GM12878 (cell line): ENCODE data around the gene ITGB3BP. TPM values are rescaled to one million over a fixed set of nuclear protein-coding genes. Genes with fewer than 3 reads are reported as not detected.
"Not testable (repeated sequence)": the region's sequence is repeated elsewhere in the genome, so short reads cannot be mapped to it uniquely, and the experiment has no call there.

Experiments
- ATAC-seq: fragments of 200-7000 bp; cut with Tn5 transposase; 3 replicates; pipeline ENCODE4 v1.9.1; 2020; ENCODE audit warnings: mild to moderate bottlenecking, moderate library complexity
- BruUV-seq: library from RNA; stranded (reverse); fragments of 400-500 nt; replicated peaks from 2 replicates; lab custom pipeline; 2021; lab: Mats Ljungman, UMichigan
- CTCF ChIA-PET: fragments of 300-600 bp; sonication (Branson Sonifier 250); formaldehyde crosslinking; extraction: SDS; loops from one replicate; lab custom pipeline; 2021; ENCODE audit warnings: inconsistent platforms; lab: Yijun Ruan, JAX
- POLR2A ChIA-PET: fragments of 350-600 bp; formaldehyde crosslinking; extraction: SDS; loops from one replicate; lab custom pipeline; 2021; ENCODE audit warnings: inconsistent platforms; lab: Charles Lee
- RAD21 ChIA-PET: fragments of 300-600 bp; sonication (Branson Sonifier 250); formaldehyde crosslinking; loops from one replicate; lab custom pipeline; 2023; ENCODE audit warnings: antibody characterized with exemption; ENCODE audit not compliant: unreplicated experiment; lab: Charles Lee
- SMC1A ChIA-PET: fragments of 300-600 bp; sonication (Branson Sonifier 250); formaldehyde crosslinking; loops from one replicate; lab custom pipeline; 2023; ENCODE audit not compliant: unreplicated experiment, uncharacterized antibody; lab: Charles Lee
- DNase-seq: peaks from one replicate; pipeline ENCODE4 v3.0.0-alpha.2; 2011; ENCODE audit warnings: low read depth, low spot score
- FAIRE-seq: peaks from 3 replicates; lab custom pipeline; 2011; peaks lifted over from hg19 to GRCh38; lab: Jason Lieb, UNC
- H2AFZ ChIP-seq: 2 replicates; pipeline ENCODE4 v1.6.0; 2011; ENCODE audit warnings: low read depth, low read length, control low read depth; ENCODE audit not compliant: control insufficient read depth
- H3K27ac ChIP-seq: 2 replicates; pipeline ENCODE4 v1.5.1; 2011; ENCODE audit warnings: control low read depth; ENCODE audit not compliant: control insufficient read depth, insufficient read depth
- H3K27me3 ChIP-seq, 2 experiments: replicated peaks in 1 of 2; 2 replicates each; pipeline versions ENCODE4 v1.6.0 to v1.6.1; 2011; ENCODE audit warnings: low read length in 1 of 2; ENCODE audit not compliant: control insufficient read depth in 2 of 2, insufficient read depth in 2 of 2
- H3K36me3 ChIP-seq, 2 experiments: 2 replicates each; pipeline ENCODE4 v1.5.1; 2011; ENCODE audit warnings: low read length in 1 of 2; ENCODE audit not compliant: control insufficient read depth in 2 of 2, insufficient read depth in 2 of 2
- H3K4me1 ChIP-seq: 2 replicates; pipeline ENCODE4 v1.6.1; 2011; ENCODE audit warnings: mild to moderate bottlenecking, low read length, moderate library complexity, mixed read lengths; ENCODE audit not compliant: control insufficient read depth, insufficient read depth
- H3K4me2 ChIP-seq: 2 replicates; pipeline ENCODE4 v1.6.0; 2011; ENCODE audit warnings: control low read depth; ENCODE audit not compliant: control insufficient read depth, insufficient read depth
- H3K4me3 ChIP-seq: fragments of 200-600 bp; sonication (generic); 2 replicates; pipeline ENCODE4 v1.5.1; 2016
- H3K79me2 ChIP-seq: 2 replicates; pipeline ENCODE4 v1.6.0; 2011; ENCODE audit warnings: low read length; ENCODE audit not compliant: control insufficient read depth, insufficient read depth
- H3K9ac ChIP-seq: 2 replicates; pipeline ENCODE4 v1.8.0; 2011; ENCODE audit warnings: low read length, control low read depth, mixed read lengths; ENCODE audit not compliant: control insufficient read depth, insufficient read depth
- H3K9me3 ChIP-seq: replicated peaks from 3 replicates; pipeline ENCODE4 v1.5.1; 2011; ENCODE audit warnings: mild to moderate bottlenecking, low read length; ENCODE audit not compliant: control insufficient read depth, insufficient read depth
- H4K20me1 ChIP-seq: 2 replicates; pipeline ENCODE4 v1.6.0; 2011; ENCODE audit not compliant: control insufficient read depth, insufficient read depth
- FOXK2 ChIP-seq: fragments of 450-650 bp; IDR thresholded peaks from 2 replicates; pipeline ENCODE4 v1.6.1; 2017; ENCODE audit warnings: mild to moderate bottlenecking, moderate library complexity
- MTA2 ChIP-seq: fragments of 450-650 bp; IDR thresholded peaks from 2 replicates; pipeline ENCODE4 v1.6.1; 2016; ENCODE audit warnings: low read depth, mild to moderate bottlenecking, moderate library complexity
- RAD21 ChIP-seq: IDR thresholded peaks from 2 replicates; pipeline ENCODE4 v1.6.1; 2011; ENCODE audit warnings: mild to moderate bottlenecking, low read depth, low read length, moderate library complexity; ENCODE audit not compliant: insufficient read depth
- WGBS: methylation state at CpG from one replicate; pipeline ENCODE4 v1.1.6; 2016; ENCODE audit warnings: low lambda C conversion rate; ENCODE audit not compliant: insufficient replicate concordance, insufficient coverage; ENCODE audit errors: missing lambda C conversion rate; 5-methylcytosine and 5-hydroxymethylcytosine counted together
- in situ Hi-C: fragments of 300-500 bp; cut with MboI; formaldehyde crosslinking; loops from 9 replicates; pipeline ENCODE4 v1.14.3; 2018; ENCODE audit warnings: mixed read lengths
- intact Hi-C: fragments of 100-400 bp; cut with micrococcal nuclease; formaldehyde crosslinking; loops from one replicate; pipeline ENCODE4 v1.14.2; 2022; ENCODE audit not compliant: unreplicated experiment
- polyA plus RNA-seq, 11 experiments: library from polyadenylated mRNA; depleted of rRNA in 4 of 11; unstranded in 6 of 11; stranded (reverse) in 5 of 11; fragments of >200 nt; fragmentation: Nextera tagmentation in 4 of 11; fragmentation: Illumina TruSeq in 1 of 11; extraction: Ambion mirVana in 4 of 11; extraction: Trizol in 1 of 11; gene quantifications; 1 replicate in 1 of 11; 2 replicates in 10 of 11; pipeline versions ENCODE4 v1.2.1 to v1.2.3, GENCODE V29; 2011 to 2016; ENCODE audit warnings: inconsistent platforms in 2 of 11, missing spikeins in 2 of 11, low read depth in 1 of 11
- total RNA-seq, 4 experiments: library from RNA; depleted of rRNA in 3 of 4; stranded (reverse); fragments of >200 nt in 3 of 4; fragmentation: Illumina TruSeq in 1 of 4; extraction: Trizol in 1 of 4; gene quantifications; 2 replicates each; pipeline versions ENCODE4 v1.2.1 to v1.2.3, GENCODE V29; 2013 to 2021
- TF ChIP-seq, protein P1 (sequence below): IDR thresholded peaks from 2 replicates; pipeline ENCODE4 v1.6.1; 2011; ENCODE audit warnings: low read depth, mild to moderate bottlenecking, low read length, moderate library complexity, borderline replicate concordance; ENCODE audit errors: extremely low read depth
- TF ChIP-seq, protein P2 (sequence below): fragments of 450-650 bp; IDR thresholded peaks from 2 replicates; pipeline ENCODE4 v1.6.1; 2017; ENCODE audit warnings: antibody characterized with exemption, mild to moderate bottlenecking, moderate library complexity
- TF ChIP-seq, protein P3 (sequence below): fragments of 450-650 bp; IDR thresholded peaks from 2 replicates; pipeline ENCODE4 v1.6.1; 2017; ENCODE audit warnings: mild to moderate bottlenecking, moderate library complexity

The ITGB3BP gene
- total and polyA plus RNA-seq, 10 of the 15 experiments (the other 5 are each of a cell fraction or from before 2014, with no cell fraction given): 39.2 to 86.2 (median 61.8) TPM

DNA sequence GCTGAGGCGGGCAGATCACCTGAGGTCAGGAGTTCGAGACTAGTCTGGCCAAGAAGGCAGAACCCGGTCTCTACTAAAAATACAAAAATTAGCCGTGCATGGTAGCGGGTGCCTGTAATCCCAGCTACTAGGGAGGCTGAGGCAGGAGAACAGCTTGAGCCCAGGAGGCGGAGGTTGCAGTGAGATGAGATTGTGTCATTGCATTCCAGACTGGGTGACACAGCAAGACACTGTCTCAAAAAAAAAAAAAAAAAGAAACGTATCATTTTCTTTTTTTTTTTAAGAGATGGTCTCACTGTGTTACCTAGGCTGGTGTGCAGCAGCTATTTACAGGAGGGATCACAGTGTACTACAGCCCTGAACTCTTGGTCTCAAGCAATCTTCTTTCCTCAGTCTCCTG is 47.3 kb downstream of the ITGB3BP start (continued):
- TF ChIP-seq MTA2: no peak
- no peak for TF ChIP-seq RAD21
- TF ChIP-seq FOXK2: no peak
- TF ChIP-seq, protein P1, sequence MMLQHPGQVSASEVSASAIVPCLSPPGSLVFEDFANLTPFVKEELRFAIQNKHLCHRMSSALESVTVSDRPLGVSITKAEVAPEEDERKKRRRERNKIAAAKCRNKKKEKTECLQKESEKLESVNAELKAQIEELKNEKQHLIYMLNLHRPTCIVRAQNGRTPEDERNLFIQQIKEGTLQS: no peak

DNA sequence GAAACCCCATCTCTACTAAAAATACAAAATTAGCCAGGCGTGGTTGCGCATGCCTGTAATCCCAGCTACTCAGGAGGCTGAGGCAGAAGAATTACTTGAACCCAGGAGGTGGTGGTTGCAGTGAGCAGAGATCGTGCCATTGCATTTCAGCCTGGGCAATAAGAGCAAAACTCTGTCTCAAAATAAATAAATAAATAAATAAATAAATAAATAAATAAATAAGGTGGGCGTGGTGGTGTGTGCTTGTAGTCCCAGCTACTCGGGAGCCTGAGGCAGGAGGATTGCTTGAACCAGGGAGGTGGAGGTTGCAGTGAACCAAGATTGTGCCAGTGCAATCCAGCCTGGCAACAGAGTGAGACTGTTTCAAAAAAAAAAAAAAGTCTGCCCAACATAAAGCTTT is 54.3 kb downstream of the ITGB3BP start:
- intact Hi-C loops, RAD21 ChIA-PET, SMC1A ChIA-PET, H3K9me3 ChIP-seq, ATAC-seq, H3K27me3 ChIP-seq, DNase-seq, H4K20me1 ChIP-seq, H2AFZ ChIP-seq, H3K79me2 ChIP-seq, H3K27ac ChIP-seq, FAIRE-seq, H3K4me1 ChIP-seq, H3K36me3 ChIP-seq, POLR2A ChIA-PET, in situ Hi-C loops, BruUV-seq, H3K4me3 ChIP-seq, CTCF ChIA-PET, H3K4me2 ChIP-seq, H3K9ac ChIP-seq: not testable (repeated sequence)
- 95% methylated on average over 5 of the region's 5 CpGs for WGBS

DNA sequence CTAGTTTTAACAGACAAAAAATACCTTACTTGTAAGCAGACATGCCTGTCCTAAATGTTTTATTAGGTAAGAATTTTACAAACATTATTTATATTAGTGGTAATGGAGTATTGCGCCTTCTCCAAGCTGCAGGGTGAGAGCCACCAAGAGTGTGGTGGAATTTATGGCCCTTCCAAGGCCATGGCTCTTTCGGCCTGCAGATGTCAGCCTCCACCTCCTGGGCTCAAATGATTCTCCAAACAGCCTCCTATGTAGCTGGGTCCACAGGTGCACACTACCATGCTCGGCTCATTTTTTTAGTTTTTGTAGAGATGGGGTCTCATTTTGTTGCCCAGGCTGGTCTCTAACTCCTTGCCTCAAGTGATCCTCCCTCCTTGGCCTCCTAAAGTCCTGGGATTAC is 56.3 kb downstream of the ITGB3BP start:
- intact Hi-C loops: no loop called here
- Histone ChIP-seq H4K20me1 (no peaks in the 10 kb centered on the region), H3K27ac (no peak overlapping the region), H3K36me3 (no peaks in the 10 kb centered on the region), H3K4me3 (no peak overlapping the region), H3K9ac (no peak overlapping the region), H3K27me3 (no peaks in the 10 kb centered on the region), H2AFZ (no peak overlapping the region), H3K79me2 (no peaks in the 10 kb centered on the region), H3K4me1 (no peaks in the 10 kb centered on the region), H3K9me3 (no peaks in the 10 kb centered on the region; the same call in 1 of the 3 replicates), H3K4me2 (no peak overlapping the region)
- DNase-seq (no peak), FAIRE-seq (no peak), ATAC-seq (peak; percentile 38; the same call in 1 of the 3 replicates)
- no TSS peak for BruUV-seq
- ChIA-PET POLR2A (interaction anchor here (0.6 kb wide), 1 partner anchor 9 kb away, joined by 3 read pairs; no protein-coding TSS in a partner anchor), CTCF (interaction anchor here (0.8 to 0.9 kb wide), 2 partner anchors 14 to 92 kb away, joined by 3 read pairs; no protein-coding TSS in a partner anchor), SMC1A (no interaction called here), RAD21 (no interaction called here)
- WGBS: 98% methylated on average over 3 of the region's 3 CpGs
- in situ Hi-C loops: no loop called here
- TF ChIP-seq, protein P2, sequence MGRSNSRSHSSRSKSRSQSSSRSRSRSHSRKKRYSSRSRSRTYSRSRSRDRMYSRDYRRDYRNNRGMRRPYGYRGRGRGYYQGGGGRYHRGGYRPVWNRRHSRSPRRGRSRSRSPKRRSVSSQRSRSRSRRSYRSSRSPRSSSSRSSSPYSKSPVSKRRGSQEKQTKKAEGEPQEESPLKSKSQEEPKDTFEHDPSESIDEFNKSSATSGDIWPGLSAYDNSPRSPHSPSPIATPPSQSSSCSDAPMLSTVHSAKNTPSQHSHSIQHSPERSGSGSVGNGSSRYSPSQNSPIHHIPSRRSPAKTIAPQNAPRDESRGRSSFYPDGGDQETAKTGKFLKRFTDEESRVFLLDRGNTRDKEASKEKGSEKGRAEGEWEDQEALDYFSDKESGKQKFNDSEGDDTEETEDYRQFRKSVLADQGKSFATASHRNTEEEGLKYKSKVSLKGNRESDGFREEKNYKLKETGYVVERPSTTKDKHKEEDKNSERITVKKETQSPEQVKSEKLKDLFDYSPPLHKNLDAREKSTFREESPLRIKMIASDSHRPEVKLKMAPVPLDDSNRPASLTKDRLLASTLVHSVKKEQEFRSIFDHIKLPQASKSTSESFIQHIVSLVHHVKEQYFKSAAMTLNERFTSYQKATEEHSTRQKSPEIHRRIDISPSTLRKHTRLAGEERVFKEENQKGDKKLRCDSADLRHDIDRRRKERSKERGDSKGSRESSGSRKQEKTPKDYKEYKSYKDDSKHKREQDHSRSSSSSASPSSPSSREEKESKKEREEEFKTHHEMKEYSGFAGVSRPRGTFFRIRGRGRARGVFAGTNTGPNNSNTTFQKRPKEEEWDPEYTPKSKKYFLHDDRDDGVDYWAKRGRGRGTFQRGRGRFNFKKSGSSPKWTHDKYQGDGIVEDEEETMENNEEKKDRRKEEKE: no peak
- TF ChIP-seq, protein P3, sequence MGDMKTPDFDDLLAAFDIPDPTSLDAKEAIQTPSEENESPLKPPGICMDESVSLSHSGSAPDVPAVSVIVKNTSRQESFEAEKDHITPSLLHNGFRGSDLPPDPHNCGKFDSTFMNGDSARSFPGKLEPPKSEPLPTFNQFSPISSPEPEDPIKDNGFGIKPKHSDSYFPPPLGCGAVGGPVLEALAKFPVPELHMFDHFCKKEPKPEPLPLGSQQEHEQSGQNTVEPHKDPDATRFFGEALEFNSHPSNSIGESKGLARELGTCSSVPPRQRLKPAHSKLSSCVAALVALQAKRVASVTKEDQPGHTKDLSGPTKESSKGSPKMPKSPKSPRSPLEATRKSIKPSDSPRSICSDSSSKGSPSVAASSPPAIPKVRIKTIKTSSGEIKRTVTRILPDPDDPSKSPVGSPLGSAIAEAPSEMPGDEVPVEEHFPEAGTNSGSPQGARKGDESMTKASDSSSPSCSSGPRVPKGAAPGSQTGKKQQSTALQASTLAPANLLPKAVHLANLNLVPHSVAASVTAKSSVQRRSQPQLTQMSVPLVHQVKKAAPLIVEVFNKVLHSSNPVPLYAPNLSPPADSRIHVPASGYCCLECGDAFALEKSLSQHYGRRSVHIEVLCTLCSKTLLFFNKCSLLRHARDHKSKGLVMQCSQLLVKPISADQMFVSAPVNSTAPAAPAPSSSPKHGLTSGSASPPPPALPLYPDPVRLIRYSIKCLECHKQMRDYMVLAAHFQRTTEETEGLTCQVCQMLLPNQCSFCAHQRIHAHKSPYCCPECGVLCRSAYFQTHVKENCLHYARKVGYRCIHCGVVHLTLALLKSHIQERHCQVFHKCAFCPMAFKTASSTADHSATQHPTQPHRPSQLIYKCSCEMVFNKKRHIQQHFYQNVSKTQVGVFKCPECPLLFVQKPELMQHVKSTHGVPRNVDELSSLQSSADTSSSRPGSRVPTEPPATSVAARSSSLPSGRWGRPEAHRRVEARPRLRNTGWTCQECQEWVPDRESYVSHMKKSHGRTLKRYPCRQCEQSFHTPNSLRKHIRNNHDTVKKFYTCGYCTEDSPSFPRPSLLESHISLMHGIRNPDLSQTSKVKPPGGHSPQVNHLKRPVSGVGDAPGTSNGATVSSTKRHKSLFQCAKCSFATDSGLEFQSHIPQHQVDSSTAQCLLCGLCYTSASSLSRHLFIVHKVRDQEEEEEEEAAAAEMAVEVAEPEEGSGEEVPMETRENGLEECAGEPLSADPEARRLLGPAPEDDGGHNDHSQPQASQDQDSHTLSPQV: no peak
